ENCODE results near the gene VIT. TPM values are rescaled to one million over a fixed set of nuclear protein-coding genes. Genes with fewer than 3 reads are reported as not detected.

Gene VIT
- total and polyA plus RNA-seq, 2 donors (not counting 1 experiment from before 2014, with no cell fraction given), result 0.17 to 0.62 TPM

- Histone ChIP-seq H3K27me3 (ENCODE audit: control insufficient read depth, insufficient read depth, low read length) (no peaks in the 10 kb centered on the region), H4K20me1 (ENCODE audit: control insufficient read depth, extremely low read depth, insufficient read depth, low read length) (no peaks in the 10 kb centered on the region), H2AFZ (ENCODE audit: low read length) (no peak overlapping the region), H3K79me2 (ENCODE audit: control insufficient read depth, insufficient read depth, low read length) (no peaks in the 10 kb centered on the region), H3K4me1 (ENCODE audit: control insufficient read depth, extremely low read depth, insufficient read depth, low read length) (no peaks in the 10 kb centered on the region), H3K9ac (ENCODE audit: insufficient read depth, low read length) (no peak overlapping the region), H3K27ac (ENCODE audit: insufficient read depth, low read length) (no peak overlapping the region), H3K36me3 (ENCODE audit: control insufficient read depth, insufficient read depth, low read length) (no peaks in the 10 kb centered on the region), H3K4me2 (ENCODE audit: extremely low read depth, insufficient read depth, low read length) (no peak overlapping the region), H3K9me3 (ENCODE audit: control insufficient read depth, insufficient read depth, low read depth, low read length) (no peaks in the 10 kb centered on the region), H3K4me3 (replicated peaks in 1 of 4; ENCODE audit: control extremely low read depth in 1 of 4, insufficient read depth in 1 of 4, low read depth in 3 of 4, low read length in 4 of 4) (no peak overlapping the region)
- TF ChIP-seq, protein P1, sequence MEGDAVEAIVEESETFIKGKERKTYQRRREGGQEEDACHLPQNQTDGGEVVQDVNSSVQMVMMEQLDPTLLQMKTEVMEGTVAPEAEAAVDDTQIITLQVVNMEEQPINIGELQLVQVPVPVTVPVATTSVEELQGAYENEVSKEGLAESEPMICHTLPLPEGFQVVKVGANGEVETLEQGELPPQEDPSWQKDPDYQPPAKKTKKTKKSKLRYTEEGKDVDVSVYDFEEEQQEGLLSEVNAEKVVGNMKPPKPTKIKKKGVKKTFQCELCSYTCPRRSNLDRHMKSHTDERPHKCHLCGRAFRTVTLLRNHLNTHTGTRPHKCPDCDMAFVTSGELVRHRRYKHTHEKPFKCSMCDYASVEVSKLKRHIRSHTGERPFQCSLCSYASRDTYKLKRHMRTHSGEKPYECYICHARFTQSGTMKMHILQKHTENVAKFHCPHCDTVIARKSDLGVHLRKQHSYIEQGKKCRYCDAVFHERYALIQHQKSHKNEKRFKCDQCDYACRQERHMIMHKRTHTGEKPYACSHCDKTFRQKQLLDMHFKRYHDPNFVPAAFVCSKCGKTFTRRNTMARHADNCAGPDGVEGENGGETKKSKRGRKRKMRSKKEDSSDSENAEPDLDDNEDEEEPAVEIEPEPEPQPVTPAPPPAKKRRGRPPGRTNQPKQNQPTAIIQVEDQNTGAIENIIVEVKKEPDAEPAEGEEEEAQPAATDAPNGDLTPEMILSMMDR (conservative IDR thresholded peaks at IDR 0.05 in 1 of 2, IDR thresholded peaks at IDR 0.05 in 1 of 2; ENCODE audit: low read depth in 1 of 2, low read length in 2 of 2), result no peak
- no peak for TF ChIP-seq EZH2 (IDR thresholded peaks at IDR 0.05; ENCODE audit: low read length, missing control alignments)
- no peak for DNase-seq (ENCODE audit: low read depth in 2 of 2)
Measured at GRCh38 chr2:36777788-36778187, 81.3 kb downstream of the VIT start.

- no peak for TF ChIP-seq EZH2 (IDR thresholded peaks at IDR 0.05; ENCODE audit: low read length, missing control alignments)
- TF ChIP-seq, protein P1 (conservative IDR thresholded peaks at IDR 0.05 in 1 of 2, IDR thresholded peaks at IDR 0.05 in 1 of 2; ENCODE audit: low read depth in 1 of 2, low read length in 2 of 2), result no peak
- no peaks in the 10 kb centered on the region for H3K79me2 ChIP-seq (ENCODE audit: control insufficient read depth, insufficient read depth, low read length)
- H3K9me3 ChIP-seq (ENCODE audit: control insufficient read depth, insufficient read depth, low read depth, low read length), result no peaks in the 10 kb centered on the region
- H4K20me1 ChIP-seq (ENCODE audit: control insufficient read depth, extremely low read depth, insufficient read depth, low read length), result no peaks in the 10 kb centered on the region
- no peaks in the 10 kb centered on the region for H3K27me3 ChIP-seq (ENCODE audit: control insufficient read depth, insufficient read depth, low read length)
- no peak overlapping the region for H3K4me3 ChIP-seq (replicated peaks in 1 of 4; ENCODE audit: control extremely low read depth in 1 of 4, insufficient read depth in 1 of 4, low read depth in 3 of 4, low read length in 4 of 4)
- H3K4me2 ChIP-seq (ENCODE audit: extremely low read depth, insufficient read depth, low read length), result peak overlapping the region; percentile 90
- no peak overlapping the region for H3K9ac ChIP-seq (ENCODE audit: insufficient read depth, low read length)
- H3K36me3 ChIP-seq (ENCODE audit: control insufficient read depth, insufficient read depth, low read length), result no peaks in the 10 kb centered on the region
- no peak overlapping the region for H2AFZ ChIP-seq (ENCODE audit: low read length)
- H3K4me1 ChIP-seq (ENCODE audit: control insufficient read depth, extremely low read depth, insufficient read depth, low read length), result no peaks in the 10 kb centered on the region
- no peak overlapping the region for H3K27ac ChIP-seq (ENCODE audit: insufficient read depth, low read length)
- DNase-seq (ENCODE audit: low read depth in 2 of 2), result no peak
Measured at GRCh38 chr2:36779462-36779861, 83.0 kb downstream of the VIT start.

- H3K36me3 ChIP-seq (ENCODE audit: control insufficient read depth, insufficient read depth, low read length), result no peaks in the 10 kb centered on the region
- H3K27me3 ChIP-seq (ENCODE audit: control insufficient read depth, insufficient read depth, low read length), result no peaks in the 10 kb centered on the region
- no peaks in the 10 kb centered on the region for H4K20me1 ChIP-seq (ENCODE audit: control insufficient read depth, extremely low read depth, insufficient read depth, low read length)
- peak overlapping the region; percentile 90 for H3K4me2 ChIP-seq (ENCODE audit: extremely low read depth, insufficient read depth, low read length)
- no peak overlapping the region for H3K9ac ChIP-seq (ENCODE audit: insufficient read depth, low read length)
- DNase-seq (ENCODE audit: low read depth in 2 of 2), result peak; percentile 47 to 78
- peak overlapping the region; percentile 89 for H2AFZ ChIP-seq (ENCODE audit: low read length)
- no peaks in the 10 kb centered on the region for H3K79me2 ChIP-seq (ENCODE audit: control insufficient read depth, insufficient read depth, low read length)
- H3K9me3 ChIP-seq (ENCODE audit: control insufficient read depth, insufficient read depth, low read depth, low read length), result no peaks in the 10 kb centered on the region
- H3K27ac ChIP-seq (ENCODE audit: insufficient read depth, low read length), result no peak overlapping the region
- H3K4me1 ChIP-seq (ENCODE audit: control insufficient read depth, extremely low read depth, insufficient read depth, low read length), result no peaks in the 10 kb centered on the region
- TF ChIP-seq, protein P1 (conservative IDR thresholded peaks at IDR 0.05 in 1 of 2, IDR thresholded peaks at IDR 0.05 in 1 of 2; ENCODE audit: low read depth in 1 of 2, low read length in 2 of 2), result peak; percentile 70 to 80
- TF ChIP-seq EZH2 (IDR thresholded peaks at IDR 0.05; ENCODE audit: low read length, missing control alignments), result no peak
- H3K4me3 ChIP-seq (replicated peaks in 1 of 4; ENCODE audit: control extremely low read depth in 1 of 4, insufficient read depth in 1 of 4, low read depth in 3 of 4, low read length in 4 of 4), result peak overlapping the region; percentile 28 to 55 (median 37)
Measured at GRCh38 chr2:36780231-36780839, 83.8 kb downstream of the VIT start.
